ENCODE measurements around the gene BACE1-AS. TPM values are rescaled to one million over a fixed set of nuclear protein-coding genes. Genes with fewer than 3 reads are reported as not detected.
"Not testable (repeated sequence)": the region's sequence is repeated elsewhere in the genome, so short reads cannot be mapped to it uniquely, and the experiment has no call there.

BACE1-AS gene
- total and polyA plus RNA-seq, 2 experiments from 2014 or later = 10.6 to 19.6 TPM

GRCh38 chr11:117259417-117259816, 31.7 kb upstream of the BACE1-AS start (continued):
- TF ChIP-seq ZNF462 (CRISPR knock-in tag; IDR thresholded peaks at IDR 0.05) = no peak
- TF ChIP-seq ETS1 (IDR thresholded peaks at IDR 0.05) = no peak
- no peak for TF ChIP-seq STAT1 (IDR thresholded peaks at IDR 0.05; ENCODE audit: unreplicated experiment)
- TF ChIP-seq JUNB (IDR thresholded peaks at IDR 0.05; ENCODE audit: unreplicated experiment) = no peak
- no peak for TF ChIP-seq CTCF (conservative IDR thresholded peaks at IDR 0.05; ENCODE audit: low read depth in 2 of 2)
- TF ChIP-seq NANOG (IDR thresholded peaks at IDR 0.05; ENCODE audit: borderline replicate concordance) = no peak
- TF ChIP-seq REST (IDR thresholded peaks at IDR 0.05; ENCODE audit: unreplicated experiment) = no peak

GRCh38 chr11:117264624-117265323, 26.4 kb upstream of the BACE1-AS start:
- peaks cover 20% of the 10 kb centered on the region; the same call in 1 of the 2 replicates for H4K20me1 ChIP-seq (replicated peaks; ENCODE audit: insufficient read depth)
- H3K4me1 ChIP-seq (ENCODE audit: insufficient read depth); DNase-seq (ENCODE audit: low spot score); H2AFZ ChIP-seq; H3K36me3 ChIP-seq (ENCODE audit: insufficient read depth); H3K27me3 ChIP-seq (ENCODE audit: insufficient read depth); H3K79me2 ChIP-seq (replicated peaks; ENCODE audit: insufficient read depth); H3K4me2 ChIP-seq; H3K4me3 Mint-ChIP-seq; H3K27me3 Mint-ChIP-seq (ENCODE audit: insufficient read depth, low read depth, poor library complexity); H3K9me2 ChIP-seq (ENCODE audit: insufficient read depth); ATAC-seq; H3F3A ChIP-seq (replicated peaks; ENCODE audit: low read depth); H3K27ac Mint-ChIP-seq; H3K27ac ChIP-seq (ENCODE audit: low read depth); H3K9me3 Mint-ChIP-seq; H3K4me3 ChIP-seq; H3K4me1 Mint-ChIP-seq: not testable (repeated sequence)
- peaks cover 33% of the 10 kb centered on the region for H3K36me3 Mint-ChIP-seq (ENCODE audit: low read depth)
